ENCODE data around the gene SPG7. TPM values are rescaled to one million over a fixed set of nuclear protein-coding genes. Genes with fewer than 3 reads are reported as not detected.

Gene SPG7
- total and polyA plus RNA-seq, 12 donors, result 69.8 to 145 (median 101) TPM

DNA sequence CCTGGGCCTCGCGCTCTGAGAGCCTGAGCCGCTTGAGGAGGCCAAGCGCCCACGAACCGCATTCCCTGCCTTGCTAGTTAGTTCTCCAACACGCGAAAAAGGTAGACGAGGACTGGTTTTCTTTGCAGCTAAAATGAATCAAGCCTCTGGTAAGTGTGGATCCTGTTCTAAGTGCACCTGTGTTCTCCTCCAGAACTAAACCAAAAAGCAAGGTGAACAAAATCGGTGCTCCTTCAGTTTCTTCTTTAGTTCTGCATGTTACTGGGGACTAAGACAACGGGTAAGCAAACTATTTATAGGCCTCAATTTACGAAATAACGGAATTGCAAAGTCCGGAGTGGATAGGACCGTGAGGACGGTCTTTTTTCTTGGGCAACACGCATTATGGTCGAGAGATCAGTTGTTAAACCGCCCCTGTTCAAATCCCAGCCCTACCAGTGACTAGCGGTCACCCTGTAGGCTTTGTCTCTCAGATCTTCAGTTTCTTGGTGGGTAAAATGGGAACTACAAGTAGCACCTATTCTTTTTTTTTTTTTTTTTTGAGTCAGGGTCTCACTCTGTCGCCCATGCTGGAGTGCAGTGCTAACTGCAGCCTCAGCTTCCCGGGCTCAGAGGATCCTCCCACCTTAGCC is 16.8 kb upstream of the SPG7 start:
- Histone ChIP-seq H3K36me3 (peaks cover 0 to 18% (median 0%) of the 10 kb centered on the region in 9 donors), H3K27me3 (no peaks in the 10 kb centered on the region), H3K4me1 (peaks cover 17 to 54% (median 40%) of the 10 kb centered on the region in 9 donors), H3K4me3 (peak overlapping the region; percentile 72 to 98 (median 82)), H3K27ac (peak overlapping the region; percentile 70 to 98 (median 92)), H3K9me3 (no peaks in the 10 kb centered on the region)
- TF ChIP-seq, protein P1, sequence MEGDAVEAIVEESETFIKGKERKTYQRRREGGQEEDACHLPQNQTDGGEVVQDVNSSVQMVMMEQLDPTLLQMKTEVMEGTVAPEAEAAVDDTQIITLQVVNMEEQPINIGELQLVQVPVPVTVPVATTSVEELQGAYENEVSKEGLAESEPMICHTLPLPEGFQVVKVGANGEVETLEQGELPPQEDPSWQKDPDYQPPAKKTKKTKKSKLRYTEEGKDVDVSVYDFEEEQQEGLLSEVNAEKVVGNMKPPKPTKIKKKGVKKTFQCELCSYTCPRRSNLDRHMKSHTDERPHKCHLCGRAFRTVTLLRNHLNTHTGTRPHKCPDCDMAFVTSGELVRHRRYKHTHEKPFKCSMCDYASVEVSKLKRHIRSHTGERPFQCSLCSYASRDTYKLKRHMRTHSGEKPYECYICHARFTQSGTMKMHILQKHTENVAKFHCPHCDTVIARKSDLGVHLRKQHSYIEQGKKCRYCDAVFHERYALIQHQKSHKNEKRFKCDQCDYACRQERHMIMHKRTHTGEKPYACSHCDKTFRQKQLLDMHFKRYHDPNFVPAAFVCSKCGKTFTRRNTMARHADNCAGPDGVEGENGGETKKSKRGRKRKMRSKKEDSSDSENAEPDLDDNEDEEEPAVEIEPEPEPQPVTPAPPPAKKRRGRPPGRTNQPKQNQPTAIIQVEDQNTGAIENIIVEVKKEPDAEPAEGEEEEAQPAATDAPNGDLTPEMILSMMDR (IDR thresholded peaks at IDR 0.05), result peak in 2 of 9 donors; percentile 3 to 17
- DNase-seq (no peak), ATAC-seq (no peak)
- intact Hi-C loops (cut with DNase I), result loop anchor here in 3 of 10 donors (5.0 kb wide), 1 partner anchor 159 kb away; no protein-coding TSS in a partner anchor
- WGBS, 2 donors, result 3 to 5% methylated on average over 22 of the region's 22 CpGs

DNA sequence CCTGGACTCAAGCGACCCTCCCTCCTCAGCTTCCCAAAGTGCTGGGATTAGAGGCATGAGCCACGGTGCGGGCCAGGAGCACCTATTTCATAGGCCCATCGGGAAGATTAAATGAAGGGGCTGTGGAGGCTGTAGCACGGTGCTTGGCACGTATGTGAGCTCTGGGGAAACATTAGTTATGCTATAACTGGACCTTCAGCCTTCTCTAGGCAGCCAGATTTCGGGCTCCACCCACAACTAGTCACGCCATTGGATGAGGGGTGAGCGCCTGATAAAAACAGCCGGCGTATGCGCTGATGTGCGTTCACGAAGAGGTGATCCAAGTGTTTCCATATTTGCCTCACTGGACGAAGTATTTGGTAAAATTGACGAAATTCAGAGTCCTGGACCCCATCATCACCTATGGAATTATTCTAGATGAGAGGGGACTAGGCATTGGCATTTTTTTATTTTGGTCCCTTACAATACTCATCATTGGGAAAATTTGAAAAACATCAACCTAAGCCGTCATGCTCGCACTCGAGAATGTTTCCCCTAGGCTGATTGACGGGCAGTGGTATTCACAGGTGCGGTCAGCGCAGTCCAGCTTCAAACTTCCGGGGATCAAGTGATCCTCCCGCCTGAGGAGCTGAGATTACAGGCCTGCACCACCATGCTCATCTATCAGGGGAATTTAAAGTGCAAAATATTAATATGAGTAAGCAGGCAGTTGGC is 16.1 kb upstream of the SPG7 start:
- peak overlapping the region in 8 of 10 donors; percentile 88 to 98 (median 92) for H3K27ac ChIP-seq
- no peaks in the 10 kb centered on the region for H3K27me3 ChIP-seq
- WGBS, 2 donors, result 85 to 87% methylated on average over 24 of the region's 24 CpGs
- DNase-seq (no peak), ATAC-seq (no peak)
- peak overlapping the region in 8 of 10 donors; percentile 72 to 98 (median 82) for H3K4me3 ChIP-seq
- peaks cover 0 to 18% (median 0%) of the 10 kb centered on the region in 9 donors for H3K36me3 ChIP-seq
- TF ChIP-seq, protein P1 (IDR thresholded peaks at IDR 0.05), result no peak
- peaks cover 16 to 47% (median 35%) of the 10 kb centered on the region in 9 donors for H3K4me1 ChIP-seq
- no peaks in the 10 kb centered on the region for H3K9me3 ChIP-seq
- intact Hi-C loops (cut with DNase I), result loop anchor here in 3 of 10 donors (5.0 kb wide), 1 partner anchor 160 kb away; no protein-coding TSS in a partner anchor

DNA sequence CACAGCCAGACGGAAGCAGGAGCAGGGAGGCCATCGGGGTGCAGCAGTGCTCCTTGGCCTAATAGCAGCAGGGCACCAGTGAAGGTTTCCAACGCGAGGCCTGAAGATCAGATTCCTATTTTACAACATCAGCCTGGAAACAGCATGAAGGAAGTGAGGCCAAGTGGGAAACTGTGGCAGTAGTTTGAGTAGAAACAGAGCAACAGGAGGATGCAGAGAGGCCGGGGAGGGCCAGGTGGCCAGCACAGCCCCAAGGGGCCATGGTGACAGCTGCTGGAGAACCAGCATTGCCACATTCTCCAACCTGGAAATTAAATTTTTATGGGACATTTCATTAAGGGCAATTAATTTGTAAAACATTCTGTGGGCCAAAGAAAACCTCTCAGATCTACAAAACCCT is 14.4 kb upstream of the SPG7 start:
- intact Hi-C loops (cut with DNase I), result loop anchor here in 3 of 10 donors (5.0 kb wide), 1 partner anchor 161 kb away; no protein-coding TSS in a partner anchor

DNA sequence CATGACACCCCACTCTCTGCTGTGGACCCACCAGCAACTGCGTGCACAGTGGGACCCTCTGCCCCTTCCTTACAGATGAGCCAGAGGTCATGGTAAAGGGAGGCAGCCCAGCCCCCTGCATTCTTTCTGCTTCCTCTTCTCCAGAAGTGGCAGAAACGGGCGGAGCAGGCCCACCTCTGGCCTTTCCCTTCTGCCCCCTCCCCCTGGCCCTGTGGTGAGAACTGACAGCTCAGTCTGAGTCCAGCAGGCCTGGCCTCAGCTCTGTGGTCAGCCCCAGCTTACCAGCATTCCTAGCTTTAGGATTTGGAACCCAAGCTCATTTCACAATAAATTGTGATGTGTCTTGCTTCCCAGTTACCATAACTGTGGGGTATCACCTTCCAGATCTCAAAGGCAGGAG is 13.1 kb upstream of the SPG7 start:
- H3K9me3 ChIP-seq, result no peaks in the 10 kb centered on the region
- TF ChIP-seq, protein P1 (IDR thresholded peaks at IDR 0.05), result no peak
- peaks cover 4 to 27% (median 16%) of the 10 kb centered on the region in 9 donors for H3K4me1 ChIP-seq
- DNase-seq (no peak), ATAC-seq (no peak)
- peaks cover 0 to 18% (median 0%) of the 10 kb centered on the region in 9 donors for H3K36me3 ChIP-seq
- H3K27me3 ChIP-seq, result no peaks in the 10 kb centered on the region
- H3K4me3 ChIP-seq, result no peak overlapping the region
- no peak overlapping the region for H3K27ac ChIP-seq
- intact Hi-C loops (cut with DNase I), result no loop called here
- 63 to 65% methylated on average over 3 of the region's 3 CpGs for WGBS, 2 donors

More for the DNA sequence above, 14.4 kb upstream of the SPG7 start:
- Histone ChIP-seq H3K4me3 (no peak overlapping the region), H3K27me3 (no peaks in the 10 kb centered on the region), H3K4me1 (peaks cover 4 to 30% (median 18%) of the 10 kb centered on the region in 9 donors), H3K27ac (no peak overlapping the region), H3K9me3 (no peaks in the 10 kb centered on the region), H3K36me3 (peaks cover 0 to 13% (median 0%) of the 10 kb centered on the region in 9 donors)
- no peak for ATAC-seq
- no peak for DNase-seq
- 78 to 84% methylated on average over 5 of the region's 5 CpGs for WGBS, 2 donors
- TF ChIP-seq, protein P1 (IDR thresholded peaks at IDR 0.05), result no peak
